Tibial nerve (tissue), 4 donors: ENCODE measurements around the gene TTC1. TPM values are rescaled to one million over a fixed set of nuclear protein-coding genes. Genes with fewer than 3 reads are reported as not detected.

Source experiments
- DNase-seq, 2 donors: peaks; one replicate each; pipeline ENCODE4 v3.0.0-alpha.2; 2019; ENCODE audit warnings: low spot score in 2 of 2
- H3K27ac ChIP-seq, 4 donors: fragments of 200-600 bp; sonication (generic) in 3 of 4; one replicate each; pipeline ENCODE4 v1.5.1; 2017 to 2019; ENCODE audit warnings: mild to moderate bottlenecking in 1 of 4
- H3K27me3 ChIP-seq, 2 donors: fragments of 200-600 bp; sonication (generic) in 1 of 2; one replicate each; pipeline versions ENCODE4 v1.5.1 to v1.6.0; 2017 to 2019
- H3K36me3 ChIP-seq, 3 donors: fragments of 200-600 bp; sonication (generic); one replicate each; pipeline ENCODE4 v1.5.1; 2018 to 2019
- H3K4me1 ChIP-seq, 4 donors: fragments of 200-600 bp; sonication (generic) in 3 of 4; one replicate each; pipeline ENCODE4 v1.5.1; 2017 to 2019
- H3K4me3 ChIP-seq, 4 donors: fragments of 200-600 bp; sonication (generic) in 3 of 4; one replicate each; pipeline ENCODE4 v1.5.1; 2017 to 2019; ENCODE audit warnings: mild to moderate bottlenecking in 1 of 4, moderate library complexity in 1 of 4
- H3K9me3 ChIP-seq, 4 donors: fragments of 200-600 bp; sonication (generic) in 3 of 4; one replicate each; pipeline ENCODE4 v1.5.1; 2017 to 2019
- EP300 ChIP-seq, 2 donors: sonication (generic); formaldehyde crosslinking; IDR thresholded peaks; one replicate each; pipeline ENCODE4 v1.6.1; 2017; ENCODE audit warnings: antibody characterized with exemption in 2 of 2, mild to moderate bottlenecking in 1 of 2
- POLR2A ChIP-seq, 2 donors: fragments of 450-650 bp; IDR thresholded peaks; one replicate each; pipeline ENCODE4 v1.6.1; 2017; ENCODE audit warnings: antibody characterized with exemption in 2 of 2, mild to moderate bottlenecking in 2 of 2, moderate library complexity in 2 of 2
- WGBS, 2 donors: methylation state at CpG; one replicate each; pipeline ENCODE4 v1.1.5; 2018; 5-methylcytosine and 5-hydroxymethylcytosine counted together
- total RNA-seq, 4 donors: library from RNA; depleted of rRNA; stranded (reverse); fragments of >200 nt; gene quantifications; one replicate each; pipeline ENCODE4 v1.1.0, GENCODE V29; 2016
- TF ChIP-seq, protein P1 (sequence below), 5 experiments: fragments of 200-600 bp in 3 of 5; fragments of 450-650 bp in 2 of 5; sonication (generic) in 3 of 5; IDR thresholded peaks; one replicate each; pipeline ENCODE4 v1.5.1; 2016 to 2019; ENCODE audit warnings: antibody characterized with exemption in 5 of 5, mild to moderate bottlenecking in 3 of 5, moderate library complexity in 2 of 5

The TTC1 gene
- total RNA-seq, 4 donors from 2014 or later, result 27.6 to 40.4 (median 36.9) TPM

DNA sequence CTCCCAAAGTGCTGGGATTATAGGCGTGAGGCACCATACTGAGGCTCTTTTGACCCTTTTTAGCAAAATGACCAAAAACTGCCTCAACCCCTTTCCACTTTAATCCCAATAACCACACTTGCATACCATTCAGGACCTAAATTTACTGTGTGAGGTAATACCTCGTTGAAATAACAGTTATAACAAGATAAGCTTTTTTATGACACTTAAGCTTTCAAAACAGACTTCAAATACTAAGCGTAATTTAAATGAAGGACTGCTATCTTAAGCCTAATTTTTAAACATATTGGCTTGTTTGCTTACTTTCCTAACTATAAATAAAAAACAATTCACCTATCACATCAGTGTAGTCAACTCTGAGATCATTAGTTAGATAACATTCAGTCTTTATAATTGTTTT is 72.6 kb downstream of the TTC1 start:
- Histone ChIP-seq H3K4me3 (no peak overlapping the region), H3K27me3 (no peaks in the 10 kb centered on the region), H3K36me3 (peaks cover 0 to 33% (median 0%) of the 10 kb centered on the region in 3 donors), H3K27ac (no peak overlapping the region), H3K4me1 (peaks cover 0 to 20% (median 0%) of the 10 kb centered on the region in 4 donors), H3K9me3 (no peaks in the 10 kb centered on the region)
- TF ChIP-seq, protein P1, sequence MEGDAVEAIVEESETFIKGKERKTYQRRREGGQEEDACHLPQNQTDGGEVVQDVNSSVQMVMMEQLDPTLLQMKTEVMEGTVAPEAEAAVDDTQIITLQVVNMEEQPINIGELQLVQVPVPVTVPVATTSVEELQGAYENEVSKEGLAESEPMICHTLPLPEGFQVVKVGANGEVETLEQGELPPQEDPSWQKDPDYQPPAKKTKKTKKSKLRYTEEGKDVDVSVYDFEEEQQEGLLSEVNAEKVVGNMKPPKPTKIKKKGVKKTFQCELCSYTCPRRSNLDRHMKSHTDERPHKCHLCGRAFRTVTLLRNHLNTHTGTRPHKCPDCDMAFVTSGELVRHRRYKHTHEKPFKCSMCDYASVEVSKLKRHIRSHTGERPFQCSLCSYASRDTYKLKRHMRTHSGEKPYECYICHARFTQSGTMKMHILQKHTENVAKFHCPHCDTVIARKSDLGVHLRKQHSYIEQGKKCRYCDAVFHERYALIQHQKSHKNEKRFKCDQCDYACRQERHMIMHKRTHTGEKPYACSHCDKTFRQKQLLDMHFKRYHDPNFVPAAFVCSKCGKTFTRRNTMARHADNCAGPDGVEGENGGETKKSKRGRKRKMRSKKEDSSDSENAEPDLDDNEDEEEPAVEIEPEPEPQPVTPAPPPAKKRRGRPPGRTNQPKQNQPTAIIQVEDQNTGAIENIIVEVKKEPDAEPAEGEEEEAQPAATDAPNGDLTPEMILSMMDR (IDR thresholded peaks at IDR 0.05), result no peak
- TF ChIP-seq EP300 (IDR thresholded peaks at IDR 0.05) (no peak), POLR2A (IDR thresholded peaks at IDR 0.05) (no peak)
- WGBS, 2 donors, result 88 to 92% methylated on average over 3 of the region's 3 CpGs
- no peak for DNase-seq

DNA sequence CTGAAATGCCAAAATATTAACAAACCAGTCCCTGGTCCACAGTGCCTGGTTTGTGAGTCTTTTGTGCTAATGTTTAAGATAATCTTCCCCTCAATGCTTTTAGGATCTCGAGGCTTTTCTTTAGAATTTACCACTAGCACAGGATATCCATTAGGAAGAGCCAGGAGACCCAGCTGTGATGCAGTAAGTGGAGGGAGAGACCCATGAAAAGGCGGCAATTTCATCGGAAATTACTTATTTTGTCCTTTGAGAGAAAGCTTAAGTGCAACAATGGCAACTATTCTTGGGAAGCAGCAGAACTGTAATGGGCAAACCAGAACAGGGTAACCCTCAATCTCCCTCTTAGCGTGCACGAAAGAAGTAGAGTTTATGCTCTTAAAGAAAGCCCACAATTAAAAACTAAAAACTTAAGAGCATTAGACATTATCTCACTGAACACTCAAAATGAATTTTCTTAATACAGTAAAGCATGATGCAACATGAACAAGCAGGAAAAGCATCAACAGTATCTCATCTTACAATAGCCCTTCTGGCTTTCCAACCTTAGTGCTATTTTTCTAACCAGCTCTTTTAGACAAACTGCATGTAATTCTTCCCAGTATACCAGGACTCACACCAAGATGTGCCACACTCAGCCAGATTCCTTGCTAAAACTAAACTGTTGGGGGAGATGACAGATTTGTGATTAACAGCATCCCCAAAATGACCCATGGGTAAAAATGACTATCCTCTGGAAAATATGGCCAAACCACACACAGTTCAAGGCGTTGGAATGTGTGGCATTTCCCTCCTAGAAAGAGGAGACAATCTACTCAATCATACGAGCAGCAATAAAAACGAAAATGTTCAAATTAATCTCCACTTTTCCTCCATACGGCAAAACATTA is 73.9 kb downstream of the TTC1 start:
- H3K4me1 ChIP-seq, result peaks cover 0 to 20% (median 0%) of the 10 kb centered on the region in 4 donors
- peaks cover 0 to 24% (median 0%) of the 10 kb centered on the region in 3 donors for H3K36me3 ChIP-seq
- no peak overlapping the region for H3K4me3 ChIP-seq
- no peaks in the 10 kb centered on the region for H3K27me3 ChIP-seq
- no peak overlapping the region for H3K27ac ChIP-seq
- TF ChIP-seq, protein P1 (IDR thresholded peaks at IDR 0.05), result no peak
- TF ChIP-seq EP300 (IDR thresholded peaks at IDR 0.05) (no peak), POLR2A (IDR thresholded peaks at IDR 0.05) (no peak)
- no peaks in the 10 kb centered on the region for H3K9me3 ChIP-seq
- WGBS, 2 donors, result 32 to 39% methylated on average over 9 of the region's 9 CpGs
- DNase-seq, result no peak

DNA sequence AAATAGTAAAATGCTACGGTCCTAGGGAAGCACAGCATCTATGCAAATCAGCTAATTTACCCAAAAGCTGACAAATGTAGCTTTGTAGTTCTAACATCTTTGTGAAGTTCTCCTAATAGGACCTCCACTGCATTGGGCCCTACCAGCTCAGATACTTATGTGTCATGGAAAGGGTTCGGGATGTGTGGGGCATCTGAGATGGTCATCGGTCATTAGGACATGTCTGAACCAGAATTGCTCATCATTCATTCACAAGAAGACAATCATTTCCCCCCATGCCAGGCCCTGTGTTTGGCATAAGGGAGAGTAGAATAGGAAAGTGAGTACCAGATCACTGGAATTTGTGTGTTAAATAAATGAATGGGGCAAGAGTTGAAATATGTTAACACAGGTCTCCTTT is 74.6 kb downstream of the TTC1 start:
- Histone ChIP-seq H3K4me3 (no peak overlapping the region), H3K4me1 (peaks cover 0 to 20% (median 0%) of the 10 kb centered on the region in 4 donors), H3K9me3 (no peaks in the 10 kb centered on the region), H3K36me3 (peaks cover 0 to 19% (median 0%) of the 10 kb centered on the region in 3 donors), H3K27ac (no peak overlapping the region), H3K27me3 (no peaks in the 10 kb centered on the region)
- no peak for DNase-seq
- TF ChIP-seq EP300 (IDR thresholded peaks at IDR 0.05), result no peak
- TF ChIP-seq, protein P1 (IDR thresholded peaks at IDR 0.05), result no peak
- no peak for TF ChIP-seq POLR2A (IDR thresholded peaks at IDR 0.05)
- WGBS, 2 donors, result 32 to 42% methylated on average over 3 of the region's 3 CpGs

DNA sequence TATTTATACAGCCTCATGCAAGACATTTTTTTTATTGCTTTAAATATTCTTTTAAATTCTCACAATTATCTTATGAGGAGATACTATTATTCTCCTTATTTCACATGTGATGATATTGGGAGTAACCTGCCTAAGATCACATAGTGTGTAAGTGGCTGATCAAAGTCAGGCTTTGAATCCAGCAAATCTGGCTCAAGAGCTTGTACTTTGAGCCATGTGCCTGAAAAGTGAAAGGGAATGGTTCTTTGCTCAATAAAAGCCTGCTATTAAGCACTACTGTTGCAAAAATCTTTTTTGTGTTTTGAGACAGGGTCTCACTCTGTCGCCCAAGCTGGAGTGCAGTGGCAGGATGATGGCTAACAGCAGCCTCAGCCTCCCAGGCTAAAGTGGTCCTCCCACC is 75.2 kb downstream of the TTC1 start:
- no peaks in the 10 kb centered on the region for H3K9me3 ChIP-seq
- no peak overlapping the region for H3K27ac ChIP-seq
- no peak for DNase-seq
- TF ChIP-seq POLR2A (IDR thresholded peaks at IDR 0.05) (no peak), EP300 (IDR thresholded peaks at IDR 0.05) (no peak)
- TF ChIP-seq, protein P1 (IDR thresholded peaks at IDR 0.05), result no peak
- peaks cover 0 to 13% (median 0%) of the 10 kb centered on the region in 3 donors for H3K36me3 ChIP-seq
- H3K4me1 ChIP-seq, result peaks cover 0 to 20% (median 0%) of the 10 kb centered on the region in 4 donors
- H3K4me3 ChIP-seq, result no peak overlapping the region
- 86 to 100% methylated on average over 1 of the region's 1 CpG for WGBS, 2 donors
- H3K27me3 ChIP-seq, result no peaks in the 10 kb centered on the region

DNA sequence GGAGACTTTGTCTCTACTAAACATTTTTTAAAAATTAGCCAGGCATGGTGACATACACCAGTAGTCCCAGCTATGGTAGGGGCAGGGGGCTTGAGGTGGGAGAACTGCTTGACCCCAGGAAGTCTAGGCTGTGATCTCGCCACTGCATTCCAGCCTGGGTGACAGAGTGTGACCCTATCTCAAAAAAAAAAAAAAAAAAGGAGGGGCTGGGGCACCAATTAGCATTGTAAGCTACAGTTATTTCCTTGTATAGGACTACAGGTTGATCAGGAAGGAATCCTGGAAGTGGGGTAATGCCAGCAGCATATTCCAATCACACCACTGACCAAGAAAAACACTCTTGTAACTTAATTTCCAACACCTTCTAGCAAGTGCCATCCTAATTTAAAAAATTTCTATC is 78.3 kb downstream of the TTC1 start:
- Histone ChIP-seq H3K27ac (no peak overlapping the region), H3K9me3 (no peaks in the 10 kb centered on the region), H3K4me3 (no peak overlapping the region), H3K27me3 (no peaks in the 10 kb centered on the region), H3K4me1 (peaks cover 0 to 17% (median 0%) of the 10 kb centered on the region in 4 donors), H3K36me3 (peaks cover 0 to 18% (median 0%) of the 10 kb centered on the region in 3 donors)
- TF ChIP-seq EP300 (IDR thresholded peaks at IDR 0.05) (no peak), POLR2A (IDR thresholded peaks at IDR 0.05) (no peak)
- TF ChIP-seq, protein P1 (IDR thresholded peaks at IDR 0.05), result no peak
- WGBS, 2 donors, result 80 to 91% methylated on average over 1 of the region's 1 CpG
- DNase-seq, result no peak
